Muscle of leg (tissue), 11 donors: ENCODE measurements around the gene VPS51. TPM values are rescaled to one million over a fixed set of nuclear protein-coding genes. Genes with fewer than 3 reads are reported as not detected.

Source experiments
- DNase-seq: peaks from one replicate; pipeline ENCODE4 v3.0.0; 2013
- H3K27ac ChIP-seq: one replicate; pipeline ENCODE4 v1.5.1; 2013; ENCODE audit warnings: mild to moderate bottlenecking, low read length, control low read depth
- H3K27me3 ChIP-seq: one replicate; pipeline ENCODE4 v1.6.1; 2013; ENCODE audit warnings: low read length; ENCODE audit not compliant: control insufficient read depth, insufficient read depth
- H3K36me3 ChIP-seq: one replicate; pipeline ENCODE4 v1.6.1; 2013; ENCODE audit warnings: low read length; ENCODE audit not compliant: control insufficient read depth, insufficient read depth
- H3K4me1 ChIP-seq: one replicate; pipeline ENCODE4 v1.6.1; 2013; ENCODE audit warnings: low read length; ENCODE audit not compliant: control insufficient read depth, insufficient read depth
- H3K4me3 ChIP-seq: one replicate; pipeline ENCODE4 v1.5.1; 2013; ENCODE audit warnings: low read length, control low read depth
- H3K9me3 ChIP-seq: replicated peaks from 2 replicates; pipeline ENCODE4 v1.6.1; 2013; ENCODE audit warnings: low read depth, low read length; ENCODE audit not compliant: control insufficient read depth
- WGBS: methylation state at CpG from one replicate; pipeline ENCODE4 v1.1.5; 2013; ENCODE audit warnings: missing lambda C conversion rate; ENCODE audit not compliant: insufficient coverage; 5-methylcytosine and 5-hydroxymethylcytosine counted together
- polyA plus RNA-seq, 8 donors: library from polyadenylated mRNA; unstranded; fragments of 120-200 nt; gene quantifications; one replicate each; pipeline versions ENCODE4 v1.2.1 to v1.2.3, GENCODE V29; 2013; ENCODE audit warnings: inconsistent platforms in 1 of 8, low replicate concordance in 1 of 8; ENCODE audit not compliant: insufficient read length in 8 of 8, insufficient read depth in 1 of 8
- total RNA-seq: library from RNA; stranded (reverse); fragments of 120-200 nt; gene quantifications from one replicate; pipeline ENCODE4 v1.2.4, GENCODE V29; 2013

VPS51 gene
- total and polyA plus RNA-seq, 9 donors = 109 to 147 (median 135) TPM

DNA sequence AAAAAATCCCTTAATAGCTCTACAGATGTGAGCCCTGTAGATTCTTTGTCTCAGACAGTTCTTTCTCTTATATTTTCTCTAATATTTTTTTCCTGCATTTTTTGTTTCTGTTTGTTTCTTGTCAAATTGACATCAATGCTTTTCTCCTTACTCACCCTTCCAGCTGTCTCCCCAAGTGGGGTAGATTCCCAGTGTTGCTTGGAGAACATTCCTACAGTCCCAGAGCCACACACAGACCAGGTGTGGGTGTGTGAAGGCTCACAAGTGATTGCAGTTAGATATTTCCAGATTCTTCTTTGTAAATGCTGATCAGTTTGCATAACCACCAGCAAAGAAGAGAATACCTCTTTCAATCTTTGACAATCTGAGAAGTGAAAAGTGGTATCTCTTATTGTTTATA lies 7.5 kb downstream of the VPS51 start:
- H3K36me3 ChIP-seq = peaks cover 27% of the 10 kb centered on the region
- H3K4me1 ChIP-seq = no peaks in the 10 kb centered on the region
- no peaks in the 10 kb centered on the region for H3K9me3 ChIP-seq
- H3K4me3 ChIP-seq = no peak overlapping the region
- no peaks in the 10 kb centered on the region for H3K27me3 ChIP-seq
- no peak for DNase-seq
- no peak overlapping the region for H3K27ac ChIP-seq

DNA sequence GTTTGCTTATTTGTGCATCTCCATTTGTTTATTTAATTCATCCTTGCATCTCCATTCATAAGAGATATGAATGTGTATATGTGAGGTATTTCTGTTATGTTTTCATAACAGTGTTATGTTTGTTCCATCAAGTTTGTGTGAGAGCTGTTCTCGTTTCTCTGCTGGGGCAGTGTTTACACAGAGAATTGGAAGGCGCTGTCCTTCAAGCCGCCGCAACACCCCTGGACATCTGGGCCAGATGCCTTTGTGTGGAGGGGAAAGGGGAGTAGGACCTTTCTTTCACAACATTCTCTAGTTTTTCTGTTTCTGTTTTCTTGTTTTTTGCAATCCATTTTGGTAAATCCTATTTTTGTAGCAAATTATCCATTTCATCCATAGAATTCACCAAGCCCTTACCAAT lies 8.6 kb downstream of the VPS51 start:
- no peaks in the 10 kb centered on the region for H3K4me1 ChIP-seq
- H3K27me3 ChIP-seq = no peaks in the 10 kb centered on the region
- no CpG with 5 or more reads among the region's 4 CpGs for WGBS
- H3K4me3 ChIP-seq = no peak overlapping the region
- H3K36me3 ChIP-seq = peaks cover 37% of the 10 kb centered on the region
- H3K9me3 ChIP-seq = no peaks in the 10 kb centered on the region
- no peak overlapping the region for H3K27ac ChIP-seq
- DNase-seq = no peak

DNA sequence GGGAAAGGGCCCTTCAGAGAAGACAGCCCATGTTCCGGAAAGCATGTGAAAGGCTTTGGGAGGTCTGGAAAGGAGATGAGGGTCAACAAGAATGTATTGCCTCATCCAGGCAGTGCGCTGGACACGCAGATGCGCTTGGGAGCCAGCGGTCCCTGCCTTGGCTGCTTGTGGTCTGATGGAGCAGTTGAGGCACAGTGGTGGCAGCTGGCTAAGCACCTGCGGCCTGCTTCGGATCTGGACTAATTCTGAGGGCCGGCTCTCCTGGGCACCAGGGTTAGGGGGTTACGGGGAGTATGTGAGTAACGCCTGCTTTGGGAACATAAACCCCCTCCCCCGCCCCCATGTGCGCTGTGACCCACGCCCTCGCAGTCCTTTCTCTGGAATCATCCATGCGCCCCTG lies 11.1 kb downstream of the VPS51 start:
- H3K4me3 ChIP-seq = no peak overlapping the region
- peaks cover 42% of the 10 kb centered on the region for H3K36me3 ChIP-seq
- peaks cover 13% of the 10 kb centered on the region for H3K4me1 ChIP-seq
- H3K27ac ChIP-seq = no peak overlapping the region
- no peak for DNase-seq
- H3K27me3 ChIP-seq = no peaks in the 10 kb centered on the region
- WGBS = 92% methylated on average over 9 of the region's 15 CpGs
- no peaks in the 10 kb centered on the region for H3K9me3 ChIP-seq

DNA sequence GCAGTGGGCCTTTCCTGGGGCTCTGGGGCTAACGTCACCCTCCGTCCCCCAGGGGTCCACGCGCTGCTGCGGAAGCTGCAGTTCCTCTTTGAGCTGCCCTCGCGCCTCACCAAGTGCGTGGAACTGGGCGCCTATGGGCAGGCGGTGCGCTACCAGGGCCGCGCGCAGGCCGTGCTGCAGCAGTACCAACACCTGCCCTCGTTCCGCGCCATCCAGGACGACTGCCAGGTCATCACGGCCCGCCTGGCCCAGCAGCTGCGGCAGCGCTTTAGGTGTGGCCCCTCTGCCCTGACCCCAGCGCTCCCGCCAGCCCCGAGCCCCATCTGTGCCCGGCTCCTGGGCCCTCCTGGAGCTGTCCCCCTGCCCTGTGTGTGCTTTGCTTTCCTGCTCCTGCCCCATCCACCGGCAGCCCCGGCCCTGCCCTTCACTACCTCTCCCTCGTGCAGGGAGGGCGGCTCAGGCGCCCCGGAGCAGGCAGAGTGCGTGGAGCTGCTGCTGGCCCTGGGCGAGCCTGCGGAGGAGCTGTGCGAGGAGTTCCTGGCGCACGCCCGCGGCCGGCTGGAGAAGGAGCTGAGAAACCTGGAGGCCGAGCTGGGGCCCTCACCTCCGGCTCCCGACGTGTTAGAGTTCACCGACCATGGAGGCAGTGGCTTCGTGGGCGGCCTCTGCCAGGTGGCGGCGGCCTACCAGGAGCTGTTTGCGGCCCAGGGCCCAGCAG lies 11.9 kb downstream of the VPS51 start:
- H3K27ac ChIP-seq = no peak overlapping the region
- DNase-seq = no peak
- H3K9me3 ChIP-seq = no peaks in the 10 kb centered on the region
- peaks cover 33% of the 10 kb centered on the region for H3K36me3 ChIP-seq
- no peak overlapping the region for H3K4me3 ChIP-seq
- WGBS = 93% methylated on average over 52 of the region's 52 CpGs
- H3K4me1 ChIP-seq = peaks cover 20% of the 10 kb centered on the region
- peaks cover 4% of the 10 kb centered on the region for H3K27me3 ChIP-seq

DNA sequence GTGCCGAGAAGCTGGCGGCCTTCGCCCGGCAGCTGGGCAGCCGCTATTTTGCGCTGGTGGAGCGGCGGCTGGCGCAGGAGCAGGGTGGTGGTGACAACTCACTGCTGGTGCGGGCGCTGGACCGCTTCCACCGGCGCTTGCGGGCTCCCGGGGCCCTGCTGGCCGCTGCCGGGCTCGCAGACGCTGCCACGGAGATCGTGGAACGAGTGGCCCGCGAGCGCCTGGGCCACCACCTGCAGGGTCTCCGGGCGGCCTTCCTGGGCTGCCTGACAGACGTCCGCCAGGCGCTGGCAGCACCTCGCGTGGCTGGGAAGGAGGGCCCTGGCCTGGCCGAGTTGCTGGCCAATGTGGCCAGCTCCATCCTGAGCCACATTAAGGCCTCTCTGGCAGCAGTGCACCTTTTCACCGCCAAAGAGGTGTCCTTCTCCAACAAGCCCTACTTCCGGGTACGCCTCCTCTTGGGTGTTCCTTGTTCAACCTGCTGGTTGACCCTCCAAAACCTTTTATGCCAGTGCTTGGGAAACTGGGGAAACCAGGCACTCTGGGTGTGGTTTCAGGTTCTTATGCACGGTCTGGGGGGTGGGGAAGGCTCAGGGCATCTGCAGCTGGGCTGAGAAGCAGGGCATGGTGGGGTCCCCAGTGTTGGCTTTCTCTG lies 12.6 kb downstream of the VPS51 start:
- WGBS = 91% methylated on average over 38 of the region's 38 CpGs
- no peaks in the 10 kb centered on the region for H3K9me3 ChIP-seq
- H3K27ac ChIP-seq = no peak overlapping the region
- DNase-seq = no peak
- peaks cover 7% of the 10 kb centered on the region for H3K27me3 ChIP-seq
- peaks cover 27% of the 10 kb centered on the region for H3K4me1 ChIP-seq
- peaks cover 32% of the 10 kb centered on the region for H3K36me3 ChIP-seq
- H3K4me3 ChIP-seq = no peak overlapping the region

DNA sequence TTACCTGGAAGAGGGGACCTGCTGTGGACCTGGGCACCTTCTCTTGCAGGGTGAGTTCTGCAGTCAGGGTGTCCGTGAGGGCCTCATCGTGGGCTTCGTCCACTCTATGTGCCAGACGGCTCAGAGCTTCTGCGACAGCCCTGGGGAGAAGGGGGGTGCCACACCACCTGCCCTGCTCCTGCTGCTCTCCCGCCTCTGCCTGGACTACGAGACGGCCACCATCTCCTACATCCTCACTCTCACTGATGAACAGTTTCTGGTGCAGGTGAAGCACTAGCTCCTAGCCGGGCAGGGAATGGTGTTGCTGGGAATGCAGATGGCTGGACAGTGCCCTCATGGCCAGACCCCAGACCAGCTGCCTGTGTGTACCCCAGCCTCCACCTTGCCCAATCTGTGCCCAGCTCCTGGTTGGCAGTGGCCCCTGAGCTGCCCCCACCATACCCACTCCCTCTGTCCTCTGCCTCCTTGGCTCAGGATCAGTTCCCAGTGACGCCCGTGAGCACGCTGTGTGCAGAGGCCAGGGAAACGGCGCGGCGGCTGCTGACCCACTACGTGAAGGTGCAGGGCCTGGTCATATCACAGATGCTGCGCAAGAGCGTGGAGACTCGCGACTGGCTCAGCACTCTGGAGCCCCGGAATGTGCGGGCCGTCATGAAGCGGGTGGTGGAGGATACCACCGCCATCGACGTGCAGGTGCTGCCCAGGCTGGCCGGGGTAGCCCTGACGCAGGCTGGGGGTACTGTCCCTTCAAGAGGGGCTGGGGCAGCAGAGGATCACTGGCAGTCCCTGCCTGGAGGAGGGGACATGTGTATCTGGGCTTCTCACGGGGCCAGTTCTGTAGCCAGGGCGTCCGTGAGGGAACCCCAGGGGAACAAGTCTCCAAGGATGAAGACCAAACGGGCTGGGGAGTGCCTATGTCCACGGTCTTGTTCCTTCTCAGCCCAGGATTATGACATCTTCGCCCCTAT lies 13.5 kb downstream of the VPS51 start:
- no peak for DNase-seq
- peaks cover 32% of the 10 kb centered on the region for H3K36me3 ChIP-seq
- WGBS = 87% methylated on average over 33 of the region's 36 CpGs
- H3K9me3 ChIP-seq = no peaks in the 10 kb centered on the region
- no peak overlapping the region for H3K27ac ChIP-seq
- H3K4me1 ChIP-seq = peaks cover 30% of the 10 kb centered on the region
- H3K4me3 ChIP-seq = no peak overlapping the region
- H3K27me3 ChIP-seq = peaks cover 7% of the 10 kb centered on the region

DNA sequence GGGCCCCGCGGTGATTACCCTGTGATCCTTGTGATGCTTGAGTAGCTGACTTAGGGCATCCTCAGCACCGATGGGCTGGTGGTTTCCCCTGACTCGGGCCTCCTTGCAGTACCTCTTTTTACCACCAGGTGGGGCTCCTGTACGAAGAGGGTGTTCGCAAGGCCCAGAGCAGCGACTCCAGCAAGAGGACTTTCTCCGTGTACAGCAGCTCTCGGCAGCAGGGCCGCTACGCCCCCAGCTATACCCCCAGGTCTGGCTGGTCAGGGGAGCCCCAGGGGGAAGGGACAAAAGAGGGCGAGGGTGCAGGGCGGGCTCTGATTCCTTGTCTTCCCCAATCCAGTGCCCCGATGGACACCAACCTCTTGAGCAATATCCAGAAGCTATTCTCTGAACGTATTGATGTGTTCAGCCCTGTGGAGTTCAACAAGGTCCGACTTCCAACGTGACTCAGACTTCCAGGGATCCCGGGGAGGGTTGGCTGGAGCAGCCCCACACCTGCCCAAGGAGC lies 14.4 kb downstream of the VPS51 start:
- Histone ChIP-seq H3K4me3 (no peak overlapping the region), H3K4me1 (peaks cover 30% of the 10 kb centered on the region), H3K27me3 (peaks cover 7% of the 10 kb centered on the region), H3K9me3 (no peaks in the 10 kb centered on the region), H3K27ac (no peak overlapping the region), H3K36me3 (peaks cover 37% of the 10 kb centered on the region)
- peak; percentile 88 for DNase-seq
- WGBS = 19% methylated on average over 8 of the region's 18 CpGs

DNA sequence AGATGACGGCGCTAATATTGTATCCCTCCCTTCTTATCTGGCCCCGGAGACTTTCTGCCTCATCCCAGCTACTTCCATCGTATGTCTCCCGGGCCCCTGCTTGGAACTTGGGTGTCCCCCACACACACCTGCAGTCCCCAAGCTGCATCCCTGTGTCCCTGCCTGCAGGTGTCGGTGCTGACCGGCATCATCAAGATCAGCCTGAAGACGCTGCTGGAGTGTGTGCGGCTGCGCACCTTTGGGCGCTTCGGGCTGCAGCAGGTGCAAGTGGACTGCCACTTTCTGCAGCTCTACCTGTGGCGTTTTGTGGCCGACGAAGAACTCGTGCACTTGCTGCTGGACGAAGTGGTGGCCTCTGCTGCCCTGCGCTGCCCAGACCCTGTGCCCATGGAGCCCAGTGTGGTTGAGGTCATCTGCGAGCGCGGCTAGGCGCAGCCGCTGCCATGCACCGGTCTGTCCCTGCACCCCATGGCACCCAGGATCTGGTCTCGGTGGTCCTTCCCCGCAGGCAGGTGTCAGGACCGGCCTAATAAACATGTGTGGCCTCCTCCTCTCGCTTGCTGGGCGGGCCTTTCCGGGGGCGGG lies 15.2 kb downstream of the VPS51 start:
- H3K4me3 ChIP-seq = no peak overlapping the region
- DNase-seq = no peak
- H3K27ac ChIP-seq = no peak overlapping the region
- peaks cover 7% of the 10 kb centered on the region for H3K27me3 ChIP-seq
- H3K9me3 ChIP-seq = no peaks in the 10 kb centered on the region
- peaks cover 35% of the 10 kb centered on the region for H3K4me1 ChIP-seq
- peaks cover 42% of the 10 kb centered on the region for H3K36me3 ChIP-seq
- 61% methylated on average over 31 of the region's 31 CpGs for WGBS

DNA sequence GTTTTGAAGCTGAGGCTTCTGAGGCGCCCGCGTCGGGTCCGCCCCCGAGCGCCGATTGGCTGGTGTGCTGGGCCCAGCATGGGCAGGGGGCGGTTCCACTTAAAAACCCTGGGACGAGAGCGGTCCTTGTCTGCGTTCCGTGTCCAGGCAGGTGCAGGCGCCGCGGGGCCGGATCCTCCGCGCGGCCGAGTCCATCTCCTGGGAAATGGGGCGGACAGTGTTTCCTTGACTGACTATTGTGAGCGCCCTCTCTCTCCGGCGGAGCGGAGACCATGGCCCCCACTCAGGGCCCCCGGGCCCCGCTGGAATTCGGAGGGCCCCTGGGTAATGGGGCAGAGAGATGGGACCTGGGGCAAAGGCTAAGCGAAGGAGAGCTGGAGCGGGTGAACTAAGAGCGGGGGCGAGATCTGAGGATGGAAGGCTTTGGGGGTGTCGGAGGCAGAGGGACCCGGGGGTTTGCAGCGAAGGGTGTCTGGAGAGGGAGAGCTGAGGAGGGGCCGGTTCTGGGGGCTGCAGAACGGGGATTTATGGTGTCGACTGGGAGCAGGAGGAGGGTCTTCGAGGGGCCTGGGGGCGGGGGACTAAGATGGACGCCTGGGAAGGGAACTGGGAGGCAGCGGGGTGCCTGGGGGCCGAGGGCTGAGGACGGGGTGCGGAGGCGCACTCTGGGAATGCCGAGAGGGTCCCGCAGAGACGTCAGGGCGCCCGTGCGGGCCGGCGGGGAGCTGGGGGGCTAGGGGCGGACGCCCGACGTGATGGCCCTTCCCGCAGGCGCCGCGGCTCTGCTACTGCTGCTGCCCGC lies 15.9 kb downstream of the VPS51 start, which contains the start of gene TM7SF2:
Gene TM7SF2, plus strand, starts transcription at position 129 of the 802 bp plus-strand sequence. Its CDS starts 144 bp downstream, at position 273.
- peaks cover 41% of the 10 kb centered on the region for H3K36me3 ChIP-seq
- peak within 1 kb of the TSS; percentile 62 for H3K27ac ChIP-seq

More for the DNA sequence above, 15.9 kb downstream of the VPS51 start, which contains the start of gene TM7SF2:
- Histone ChIP-seq H3K9me3 (no peaks in the 10 kb centered on the region), H3K4me3 (peak within 1 kb of the TSS; percentile 58), H3K4me1 (peaks cover 42% of the 10 kb centered on the region), H3K27me3 (peaks cover 7% of the 10 kb centered on the region)
- peak; percentile 96 for DNase-seq
- WGBS = 1% methylated on average over 60 of the region's 64 CpGs
